Caco-2 (cell line): ENCODE measurements around the gene KLHL2. TPM values are rescaled to one million over a fixed set of nuclear protein-coding genes. Genes with fewer than 3 reads are reported as not detected.

Experiments used
- BruUV-seq: library from RNA; stranded (reverse); fragments of 400-500 nt; replicated peaks from 2 replicates; lab custom pipeline; 2021; lab: Mats Ljungman, UMichigan
- CTCF ChIA-PET: fragments of 300-600 bp; sonication (Branson Sonifier 250); formaldehyde crosslinking; loops from one replicate; lab custom pipeline; 2022; ENCODE audit warnings: antibody characterized with exemption; lab: Charles Lee
- POLR2A ChIA-PET: fragments of 300-600 bp; sonication (Branson Sonifier 250); formaldehyde crosslinking; loops from one replicate; lab custom pipeline; 2022; ENCODE audit warnings: antibody characterized with exemption; lab: Charles Lee
- DNase-seq, 2 experiments: peaks; one replicate each; pipeline versions ENCODE4 v3.0.0 to v3.0.0-alpha.2; 2020 to 2022
- H3K27me3 ChIP-seq: replicated peaks from 2 replicates; pipeline ENCODE4 v1.6.0; 2011; ENCODE audit warnings: low read length; ENCODE audit not compliant: control insufficient read depth, insufficient read depth
- H3K36me3 ChIP-seq: 2 replicates; pipeline ENCODE4 v1.5.1; 2011; ENCODE audit warnings: low read length; ENCODE audit not compliant: control insufficient read depth, insufficient read depth
- H3K4me1 ChIP-seq: fragments of 250-450 bp; sonication (Bioruptor Pico); 2 replicates; pipeline ENCODE4 v1.5.1; 2020; ENCODE audit warnings: mild to moderate bottlenecking
- H3K4me3 ChIP-seq: 2 replicates; pipeline ENCODE4 v1.5.1; 2011; ENCODE audit warnings: low read depth, mild to moderate bottlenecking, control low read depth, low read length
- H3K9me3 ChIP-seq: fragments of 250-450 bp; sonication (Bioruptor Pico); 2 replicates; pipeline ENCODE4 v1.5.1; 2020; ENCODE audit warnings: mild to moderate bottlenecking, moderate library complexity
- H3K27ac Mint-ChIP-seq: one replicate; pipeline ENCODE4 v1.8.0; 2022; ENCODE audit warnings: mixed read lengths; ENCODE audit not compliant: unreplicated experiment
- H3K27me3 Mint-ChIP-seq: one replicate; pipeline ENCODE4 v1.8.0; 2022; ENCODE audit warnings: mixed read lengths; ENCODE audit not compliant: insufficient read depth, unreplicated experiment
- H3K36me3 Mint-ChIP-seq: one replicate; pipeline ENCODE4 v1.8.0; 2022; ENCODE audit warnings: mild to moderate bottlenecking, mixed read lengths; ENCODE audit not compliant: insufficient read depth, unreplicated experiment
- H3K4me1 Mint-ChIP-seq: one replicate; pipeline ENCODE4 v1.8.0; 2022; ENCODE audit warnings: low read depth, mixed read lengths; ENCODE audit not compliant: unreplicated experiment
- H3K4me3 Mint-ChIP-seq: one replicate; pipeline ENCODE4 v1.8.0; 2022; ENCODE audit warnings: mild to moderate bottlenecking, moderate library complexity, mixed read lengths; ENCODE audit not compliant: unreplicated experiment
- H3K9me3 Mint-ChIP-seq: one replicate; pipeline ENCODE4 v1.8.0; 2022; ENCODE audit warnings: mixed read lengths; ENCODE audit not compliant: unreplicated experiment
- intact Hi-C: fragments of 100-400 bp; cut with micrococcal nuclease; formaldehyde crosslinking; loops from one replicate; pipeline ENCODE4 v1.10.0; 2022; ENCODE audit not compliant: unreplicated experiment
- total RNA-seq: library from RNA; stranded (reverse); gene quantifications from 2 replicates; pipeline ENCODE4 v1.2.3, GENCODE V29; 2022
- TF ChIP-seq, protein P1 (sequence below), 2 experiments: fragments of 200-600 bp in 1 of 2; IDR thresholded peaks; 1 replicate in 1 of 2; 2 replicates in 1 of 2; pipeline versions ENCODE4 v1.5.1 to v1.8.0; 2011 to 2022; ENCODE audit warnings: antibody characterized with exemption in 1 of 2, control low read depth in 1 of 2, inconsistent platforms in 1 of 2, low read depth in 1 of 2, low read length in 1 of 2, mild to moderate bottlenecking in 1 of 2, moderate library complexity in 1 of 2; ENCODE audit not compliant: insufficient read depth in 1 of 2, severe bottlenecking in 1 of 2, unreplicated experiment in 1 of 2

Gene KLHL2
- total RNA-seq, 1 experiment from 2014 or later, result 15.9 TPM

DNA sequence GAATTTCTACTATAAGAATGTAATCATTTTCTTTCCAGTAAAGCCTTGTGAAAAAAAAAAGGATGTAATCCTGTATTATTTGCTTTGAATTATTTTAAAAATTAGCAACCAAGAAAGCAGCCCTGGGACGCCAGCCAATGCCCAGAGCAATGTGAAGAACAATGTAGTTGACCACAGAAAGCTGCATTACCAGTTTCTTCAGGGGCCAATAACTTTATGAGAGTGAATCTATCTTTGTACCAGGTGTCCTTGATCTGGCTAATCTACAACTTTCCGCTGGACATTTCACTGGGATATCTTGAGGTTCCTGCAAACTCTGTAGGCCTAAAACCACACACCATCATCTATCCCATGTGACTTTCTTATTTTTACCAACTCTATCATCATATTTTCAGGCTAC is 7.6 kb upstream of the KLHL2 start:
- Mint-ChIP-seq H3K4me1 (peaks cover under 1% of the 10 kb centered on the region), H3K4me3 (no peak overlapping the region), H3K36me3 (no peaks in the 10 kb centered on the region), H3K27me3 (no peaks in the 10 kb centered on the region), H3K9me3 (no peaks in the 10 kb centered on the region), H3K27ac (no peak overlapping the region)
- TF ChIP-seq, protein P1, sequence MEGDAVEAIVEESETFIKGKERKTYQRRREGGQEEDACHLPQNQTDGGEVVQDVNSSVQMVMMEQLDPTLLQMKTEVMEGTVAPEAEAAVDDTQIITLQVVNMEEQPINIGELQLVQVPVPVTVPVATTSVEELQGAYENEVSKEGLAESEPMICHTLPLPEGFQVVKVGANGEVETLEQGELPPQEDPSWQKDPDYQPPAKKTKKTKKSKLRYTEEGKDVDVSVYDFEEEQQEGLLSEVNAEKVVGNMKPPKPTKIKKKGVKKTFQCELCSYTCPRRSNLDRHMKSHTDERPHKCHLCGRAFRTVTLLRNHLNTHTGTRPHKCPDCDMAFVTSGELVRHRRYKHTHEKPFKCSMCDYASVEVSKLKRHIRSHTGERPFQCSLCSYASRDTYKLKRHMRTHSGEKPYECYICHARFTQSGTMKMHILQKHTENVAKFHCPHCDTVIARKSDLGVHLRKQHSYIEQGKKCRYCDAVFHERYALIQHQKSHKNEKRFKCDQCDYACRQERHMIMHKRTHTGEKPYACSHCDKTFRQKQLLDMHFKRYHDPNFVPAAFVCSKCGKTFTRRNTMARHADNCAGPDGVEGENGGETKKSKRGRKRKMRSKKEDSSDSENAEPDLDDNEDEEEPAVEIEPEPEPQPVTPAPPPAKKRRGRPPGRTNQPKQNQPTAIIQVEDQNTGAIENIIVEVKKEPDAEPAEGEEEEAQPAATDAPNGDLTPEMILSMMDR (IDR thresholded peaks at IDR 0.05; ENCODE audit: insufficient read depth in 1 of 2, low read depth in 1 of 2, low read length in 1 of 2, severe bottlenecking in 1 of 2, unreplicated experiment in 1 of 2), result no peak
- intact Hi-C loops, result loop anchor here (10.0 kb wide), 1 partner anchor 265 kb away; no protein-coding TSS in a partner anchor
- Histone ChIP-seq H3K36me3 (no peaks in the 10 kb centered on the region), H3K4me3 (no peak overlapping the region), H3K9me3 (no peaks in the 10 kb centered on the region), H3K4me1 (no peaks in the 10 kb centered on the region), H3K27me3 (no peaks in the 10 kb centered on the region)
- ChIA-PET CTCF (no interaction called here), POLR2A (no interaction called here)
- no peak for DNase-seq
- BruUV-seq, result no TSS peak

DNA sequence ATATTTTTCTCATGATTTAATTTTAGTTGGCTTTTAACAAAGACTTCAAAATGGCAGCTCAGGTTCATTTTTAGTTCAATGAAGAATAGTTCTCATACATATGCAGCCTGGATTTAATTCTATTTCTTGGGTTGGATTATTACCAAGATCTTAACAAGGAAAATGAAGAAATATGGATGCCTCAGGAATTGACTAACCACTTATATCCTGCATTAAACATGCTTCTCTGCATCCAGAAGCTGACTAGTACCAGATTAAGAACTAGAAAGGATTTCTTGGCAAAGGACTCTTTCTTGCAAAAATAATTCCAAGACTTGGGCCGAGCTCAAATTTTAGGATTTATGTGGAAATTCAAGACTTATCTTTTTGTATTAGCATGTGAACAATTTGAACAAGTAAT is 5.6 kb upstream of the KLHL2 start:
- CTCF ChIA-PET, result no interaction called here
- BruUV-seq, result no TSS peak

DNA sequence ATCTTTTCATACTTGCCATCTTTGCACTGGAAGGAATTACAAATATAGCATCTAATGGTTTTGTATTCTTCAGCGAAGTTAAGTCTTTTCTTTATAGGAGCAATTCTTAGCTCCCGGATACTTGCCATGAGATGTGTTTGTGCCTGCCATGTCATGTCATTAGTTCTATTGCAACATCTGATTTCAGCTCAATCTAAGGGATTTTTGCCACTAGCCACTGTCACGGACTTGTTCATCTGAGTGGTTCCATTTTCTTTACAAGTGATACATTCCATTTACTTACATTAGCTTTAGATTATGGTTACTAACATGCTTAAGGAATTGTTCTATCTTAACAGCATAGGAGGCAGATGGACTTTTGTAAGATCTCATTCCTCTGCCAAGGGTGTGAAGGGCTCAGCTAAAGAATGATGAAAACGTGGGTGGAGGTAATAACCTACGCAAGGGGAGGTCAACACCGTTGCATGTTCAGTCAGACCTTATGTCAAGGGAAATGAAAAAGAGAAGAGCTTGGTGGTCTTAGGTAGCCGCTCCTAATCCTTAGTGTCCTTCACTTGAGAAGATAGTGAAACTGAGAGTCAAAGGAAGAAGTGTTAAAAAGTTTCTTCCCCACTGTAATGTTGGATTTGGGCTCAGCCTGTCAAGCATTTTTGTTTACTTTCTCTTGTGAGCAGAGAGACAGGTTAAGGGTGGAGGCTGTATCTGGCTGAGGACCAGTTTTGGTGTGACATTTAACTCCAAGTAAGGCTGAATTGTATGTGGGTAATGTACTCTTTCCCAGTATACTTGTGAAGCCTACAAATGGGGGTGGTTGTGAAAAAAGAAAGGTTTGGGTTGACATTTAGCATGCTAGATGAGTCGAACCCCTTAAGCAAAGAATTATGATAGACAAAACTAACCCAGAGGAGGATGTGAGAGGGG is 3.6 kb upstream of the KLHL2 start:
- no peaks in the 10 kb centered on the region for H3K9me3 Mint-ChIP-seq
- H3K4me1 Mint-ChIP-seq, result peaks cover 14% of the 10 kb centered on the region
- intact Hi-C loops, result loop anchor here (10.0 kb wide), 1 partner anchor 261 kb away; no protein-coding TSS in a partner anchor
- no peak overlapping the region for H3K4me3 ChIP-seq
- no peaks in the 10 kb centered on the region for H3K9me3 ChIP-seq
- H3K27ac Mint-ChIP-seq, result no peak overlapping the region
- H3K36me3 Mint-ChIP-seq, result no peaks in the 10 kb centered on the region
- ChIA-PET CTCF (no interaction called here), POLR2A (no interaction called here)
- H3K4me3 Mint-ChIP-seq, result no peak overlapping the region
- no TSS peak for BruUV-seq
- DNase-seq, result no peak
- H3K27me3 ChIP-seq, result no peaks in the 10 kb centered on the region
- peaks cover 9% of the 10 kb centered on the region; the same call in 1 of the 2 replicates for H3K4me1 ChIP-seq
- no peaks in the 10 kb centered on the region for H3K36me3 ChIP-seq
- TF ChIP-seq, protein P1 (IDR thresholded peaks at IDR 0.05; ENCODE audit: insufficient read depth in 1 of 2, low read depth in 1 of 2, low read length in 1 of 2, severe bottlenecking in 1 of 2, unreplicated experiment in 1 of 2), result no peak
- H3K27me3 Mint-ChIP-seq, result no peaks in the 10 kb centered on the region

More for the DNA sequence above, 5.6 kb upstream of the KLHL2 start:
- Histone ChIP-seq H3K9me3 (no peaks in the 10 kb centered on the region), H3K4me1 (peaks cover 6% of the 10 kb centered on the region; the same call in 1 of the 2 replicates), H3K4me3 (no peak overlapping the region), H3K27me3 (no peaks in the 10 kb centered on the region), H3K36me3 (no peaks in the 10 kb centered on the region)
- Mint-ChIP-seq H3K9me3 (no peaks in the 10 kb centered on the region), H3K27ac (no peak overlapping the region), H3K27me3 (no peaks in the 10 kb centered on the region), H3K4me3 (no peak overlapping the region), H3K36me3 (no peaks in the 10 kb centered on the region), H3K4me1 (peaks cover 11% of the 10 kb centered on the region)
- intact Hi-C loops, result loop anchor here (10.0 kb wide), 1 partner anchor 263 kb away; no protein-coding TSS in a partner anchor
- TF ChIP-seq, protein P1 (IDR thresholded peaks at IDR 0.05; ENCODE audit: insufficient read depth in 1 of 2, low read depth in 1 of 2, low read length in 1 of 2, severe bottlenecking in 1 of 2, unreplicated experiment in 1 of 2), result no peak
- no peak for DNase-seq
- POLR2A ChIA-PET, result no interaction called here
